ENCODE measurements around the gene C1orf141. TPM values are rescaled to one million over a fixed set of nuclear protein-coding genes. Genes with fewer than 3 reads are reported as not detected.

C1orf141 gene
- total RNA-seq, 1 experiment from 2014 or later, result not detected

DNA sequence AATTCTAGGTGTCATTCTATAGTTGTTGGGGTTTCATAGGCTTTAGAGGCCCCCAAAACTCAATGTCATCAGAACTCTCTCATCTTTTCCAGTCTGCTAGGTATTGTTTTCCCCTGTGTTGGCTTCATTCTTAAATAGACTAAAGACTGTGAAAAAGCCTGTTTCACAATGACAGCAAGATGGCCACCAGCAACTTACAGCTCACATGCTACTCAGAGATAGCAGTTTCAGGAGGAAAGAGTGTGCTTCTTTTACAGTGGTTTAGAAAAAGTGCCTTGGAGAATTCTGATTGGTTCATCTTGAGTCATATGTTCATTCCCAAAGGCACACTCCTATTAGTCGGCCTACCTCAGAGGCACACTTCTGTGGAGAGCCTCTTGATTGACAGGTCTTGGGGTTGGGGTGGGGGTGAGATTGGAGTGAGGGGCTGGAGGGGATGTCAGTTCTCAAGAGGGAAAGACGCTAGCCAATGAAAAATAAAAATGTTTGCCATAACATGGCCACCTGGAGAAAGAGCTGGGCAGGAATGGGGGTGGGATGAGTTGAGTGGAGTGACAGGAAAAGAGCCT, 40.0 kb upstream of the C1orf141 start (continued):
- TF ChIP-seq, protein P1, sequence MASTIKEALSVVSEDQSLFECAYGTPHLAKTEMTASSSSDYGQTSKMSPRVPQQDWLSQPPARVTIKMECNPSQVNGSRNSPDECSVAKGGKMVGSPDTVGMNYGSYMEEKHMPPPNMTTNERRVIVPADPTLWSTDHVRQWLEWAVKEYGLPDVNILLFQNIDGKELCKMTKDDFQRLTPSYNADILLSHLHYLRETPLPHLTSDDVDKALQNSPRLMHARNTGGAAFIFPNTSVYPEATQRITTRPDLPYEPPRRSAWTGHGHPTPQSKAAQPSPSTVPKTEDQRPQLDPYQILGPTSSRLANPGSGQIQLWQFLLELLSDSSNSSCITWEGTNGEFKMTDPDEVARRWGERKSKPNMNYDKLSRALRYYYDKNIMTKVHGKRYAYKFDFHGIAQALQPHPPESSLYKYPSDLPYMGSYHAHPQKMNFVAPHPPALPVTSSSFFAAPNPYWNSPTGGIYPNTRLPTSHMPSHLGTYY (CRISPR knock-in tag; IDR thresholded peaks at IDR 0.05), result no peak
- TF ChIP-seq ZNF121 (CRISPR knock-in tag; IDR thresholded peaks at IDR 0.05) (no peak), NR1H2 (CRISPR knock-in tag; IDR thresholded peaks at IDR 0.05) (no peak)
- TF ChIP-seq, protein P2, sequence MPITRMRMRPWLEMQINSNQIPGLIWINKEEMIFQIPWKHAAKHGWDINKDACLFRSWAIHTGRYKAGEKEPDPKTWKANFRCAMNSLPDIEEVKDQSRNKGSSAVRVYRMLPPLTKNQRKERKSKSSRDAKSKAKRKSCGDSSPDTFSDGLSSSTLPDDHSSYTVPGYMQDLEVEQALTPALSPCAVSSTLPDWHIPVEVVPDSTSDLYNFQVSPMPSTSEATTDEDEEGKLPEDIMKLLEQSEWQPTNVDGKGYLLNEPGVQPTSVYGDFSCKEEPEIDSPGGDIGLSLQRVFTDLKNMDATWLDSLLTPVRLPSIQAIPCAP (CRISPR knock-in tag; IDR thresholded peaks at IDR 0.05), result no peak

DNA sequence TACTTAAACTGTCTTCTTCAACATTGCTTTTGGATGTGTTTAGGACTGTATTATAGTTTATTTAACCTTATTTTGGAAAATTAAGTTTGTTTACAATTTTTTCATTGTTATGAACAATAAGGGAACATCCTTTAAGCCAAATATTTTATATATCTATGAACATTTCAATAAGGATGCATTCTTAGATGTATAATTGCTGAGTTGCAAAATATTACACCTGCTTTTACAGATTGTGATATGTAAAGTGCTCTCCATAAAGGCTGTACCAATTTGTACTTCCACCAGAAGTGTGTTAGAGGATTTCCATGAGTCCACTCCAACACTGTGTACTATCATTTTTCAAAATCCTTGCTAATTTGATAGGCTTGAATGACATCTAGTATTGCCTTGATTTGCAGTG, 39.2 kb upstream of the C1orf141 start:
- no peaks in the 10 kb centered on the region; the same call in 1 of the 2 replicates for H3K9me3 Mint-ChIP-seq
- CTCF ChIA-PET, result no interaction called here
- POLR2A ChIA-PET, result no interaction called here
- DNase-seq (ENCODE audit: low spot score) (no peak), ATAC-seq (no peak)
- H3K4me3 Mint-ChIP-seq, result no peak overlapping the region
- no peaks in the 10 kb centered on the region for H3K36me3 Mint-ChIP-seq
- H3K27me3 Mint-ChIP-seq (ENCODE audit: low read depth), result no peaks in the 10 kb centered on the region
- H3K4me1 Mint-ChIP-seq, result no peaks in the 10 kb centered on the region
- no peak overlapping the region for H3K27ac Mint-ChIP-seq
- no peak for TF ChIP-seq NR1H2 (CRISPR knock-in tag; IDR thresholded peaks at IDR 0.05)
- TF ChIP-seq MYBL2 (CRISPR knock-in tag; IDR thresholded peaks at IDR 0.05), result no peak
- no peak for TF ChIP-seq PRDM15 (CRISPR knock-in tag; IDR thresholded peaks at IDR 0.05)
- TF ChIP-seq, protein P3, sequence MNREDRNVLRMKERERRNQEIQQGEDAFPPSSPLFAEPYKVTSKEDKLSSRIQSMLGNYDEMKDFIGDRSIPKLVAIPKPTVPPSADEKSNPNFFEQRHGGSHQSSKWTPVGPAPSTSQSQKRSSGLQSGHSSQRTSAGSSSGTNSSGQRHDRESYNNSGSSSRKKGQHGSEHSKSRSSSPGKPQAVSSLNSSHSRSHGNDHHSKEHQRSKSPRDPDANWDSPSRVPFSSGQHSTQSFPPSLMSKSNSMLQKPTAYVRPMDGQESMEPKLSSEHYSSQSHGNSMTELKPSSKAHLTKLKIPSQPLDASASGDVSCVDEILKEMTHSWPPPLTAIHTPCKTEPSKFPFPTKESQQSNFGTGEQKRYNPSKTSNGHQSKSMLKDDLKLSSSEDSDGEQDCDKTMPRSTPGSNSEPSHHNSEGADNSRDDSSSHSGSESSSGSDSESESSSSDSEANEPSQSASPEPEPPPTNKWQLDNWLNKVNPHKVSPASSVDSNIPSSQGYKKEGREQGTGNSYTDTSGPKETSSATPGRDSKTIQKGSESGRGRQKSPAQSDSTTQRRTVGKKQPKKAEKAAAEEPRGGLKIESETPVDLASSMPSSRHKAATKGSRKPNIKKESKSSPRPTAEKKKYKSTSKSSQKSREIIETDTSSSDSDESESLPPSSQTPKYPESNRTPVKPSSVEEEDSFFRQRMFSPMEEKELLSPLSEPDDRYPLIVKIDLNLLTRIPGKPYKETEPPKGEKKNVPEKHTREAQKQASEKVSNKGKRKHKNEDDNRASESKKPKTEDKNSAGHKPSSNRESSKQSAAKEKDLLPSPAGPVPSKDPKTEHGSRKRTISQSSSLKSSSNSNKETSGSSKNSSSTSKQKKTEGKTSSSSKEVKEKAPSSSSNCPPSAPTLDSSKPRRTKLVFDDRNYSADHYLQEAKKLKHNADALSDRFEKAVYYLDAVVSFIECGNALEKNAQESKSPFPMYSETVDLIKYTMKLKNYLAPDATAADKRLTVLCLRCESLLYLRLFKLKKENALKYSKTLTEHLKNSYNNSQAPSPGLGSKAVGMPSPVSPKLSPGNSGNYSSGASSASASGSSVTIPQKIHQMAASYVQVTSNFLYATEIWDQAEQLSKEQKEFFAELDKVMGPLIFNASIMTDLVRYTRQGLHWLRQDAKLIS (CRISPR knock-in tag; IDR thresholded peaks at IDR 0.05; ENCODE audit: borderline replicate concordance), result no peak
- no peak for TF ChIP-seq ETV6 (CRISPR knock-in tag; IDR thresholded peaks at IDR 0.05)
- no peak for TF ChIP-seq ATF3 (CRISPR knock-in tag; conservative IDR thresholded peaks at IDR 0.05)
- TF ChIP-seq, protein P4, sequence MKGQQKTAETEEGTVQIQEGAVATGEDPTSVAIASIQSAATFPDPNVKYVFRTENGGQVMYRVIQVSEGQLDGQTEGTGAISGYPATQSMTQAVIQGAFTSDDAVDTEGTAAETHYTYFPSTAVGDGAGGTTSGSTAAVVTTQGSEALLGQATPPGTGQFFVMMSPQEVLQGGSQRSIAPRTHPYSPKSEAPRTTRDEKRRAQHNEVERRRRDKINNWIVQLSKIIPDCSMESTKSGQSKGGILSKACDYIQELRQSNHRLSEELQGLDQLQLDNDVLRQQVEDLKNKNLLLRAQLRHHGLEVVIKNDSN (CRISPR knock-in tag; IDR thresholded peaks at IDR 0.05), result no peak
- TF ChIP-seq TEAD1 (CRISPR knock-in tag; IDR thresholded peaks at IDR 0.05), result no peak
- no peak for TF ChIP-seq MXD4 (CRISPR knock-in tag; IDR thresholded peaks at IDR 0.05; ENCODE audit: borderline replicate concordance)
- TF ChIP-seq TP53 (CRISPR knock-in tag; IDR thresholded peaks at IDR 0.05), result no peak
- no peak for TF ChIP-seq PRRX2 (CRISPR knock-in tag; IDR thresholded peaks at IDR 0.05)
- TF ChIP-seq ZNF138 (CRISPR knock-in tag; conservative IDR thresholded peaks at IDR 0.05), result no peak
- no peak for TF ChIP-seq ZNF425 (CRISPR knock-in tag; conservative IDR thresholded peaks at IDR 0.05)
- TF ChIP-seq NFYB (CRISPR knock-in tag; conservative IDR thresholded peaks at IDR 0.05; ENCODE audit: low read depth), result no peak
- TF ChIP-seq, protein P5, sequence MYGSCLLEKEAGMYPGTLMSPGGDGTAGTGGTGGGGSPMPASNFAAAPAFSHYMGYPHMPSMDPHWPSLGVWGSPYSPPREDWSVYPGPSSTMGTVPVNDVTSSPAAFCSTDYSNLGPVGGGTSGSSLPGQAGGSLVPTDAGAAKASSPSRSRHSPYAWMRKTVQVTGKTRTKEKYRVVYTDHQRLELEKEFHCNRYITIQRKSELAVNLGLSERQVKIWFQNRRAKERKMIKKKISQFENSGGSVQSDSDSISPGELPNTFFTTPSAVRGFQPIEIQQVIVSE (CRISPR knock-in tag; IDR thresholded peaks at IDR 0.05; ENCODE audit: borderline replicate concordance), result no peak
- TF ChIP-seq ZSCAN18 (CRISPR knock-in tag; IDR thresholded peaks at IDR 0.05), result no peak
- TF ChIP-seq FOXJ3 (CRISPR knock-in tag; IDR thresholded peaks at IDR 0.05; ENCODE audit: borderline replicate concordance), result no peak
- no peak for TF ChIP-seq KAT7 (CRISPR knock-in tag; IDR thresholded peaks at IDR 0.05; ENCODE audit: borderline replicate concordance)
